Measurements from ENCODE around the gene SEMA3D.

The SEMA3D gene

GRCh38 chr7:85081846-85082245, 105.0 kb downstream of the SEMA3D start:
- TF ChIP-seq CTCF (IDR thresholded peaks at IDR 0.05; ENCODE audit: low read depth, low read length, missing control alignments) = no peak
- in situ Hi-C loops (cut with HindIII; ENCODE audit: low sequenced_read_pairs) = no loop called here
- no peak overlapping the region for H3K4me3 ChIP-seq (ENCODE audit: low read depth, low read length)
- DNase-seq (ENCODE audit: low read depth) = no peak

- no peak overlapping the region for H3K4me3 ChIP-seq (ENCODE audit: low read depth, low read length)
- no peak for DNase-seq (ENCODE audit: low read depth)
- in situ Hi-C loops (cut with HindIII; ENCODE audit: low sequenced_read_pairs) = no loop called here
- TF ChIP-seq CTCF (IDR thresholded peaks at IDR 0.05; ENCODE audit: low read depth, low read length, missing control alignments) = no peak
Observed at GRCh38 chr7:85081392-85081791, 105.5 kb downstream of the SEMA3D start.

DNA sequence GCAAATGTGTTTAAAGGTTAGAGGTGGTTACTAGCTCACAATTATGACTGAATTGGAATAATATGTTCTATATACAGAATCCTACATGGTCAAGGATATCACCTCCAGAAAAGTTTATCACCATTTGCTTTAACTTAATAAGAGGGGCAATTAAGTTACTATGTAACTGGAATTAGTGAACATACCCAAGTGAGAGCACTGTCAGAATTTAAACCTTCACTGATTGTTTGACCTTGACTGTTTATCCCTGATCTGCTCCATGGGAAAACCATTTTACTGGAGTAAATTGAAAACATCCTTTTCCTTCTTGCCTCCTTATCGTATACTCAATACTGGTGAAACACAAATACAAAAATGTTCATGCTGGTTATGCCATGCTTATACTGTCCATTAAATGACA, 107.4 kb downstream of the SEMA3D start:
- no peak overlapping the region for H3K4me3 ChIP-seq (ENCODE audit: low read depth, low read length)
- no peak for TF ChIP-seq CTCF (IDR thresholded peaks at IDR 0.05; ENCODE audit: low read depth, low read length, missing control alignments)
- no peak for DNase-seq (ENCODE audit: low read depth)
- in situ Hi-C loops (cut with HindIII; ENCODE audit: low sequenced_read_pairs) = no loop called here

DNA sequence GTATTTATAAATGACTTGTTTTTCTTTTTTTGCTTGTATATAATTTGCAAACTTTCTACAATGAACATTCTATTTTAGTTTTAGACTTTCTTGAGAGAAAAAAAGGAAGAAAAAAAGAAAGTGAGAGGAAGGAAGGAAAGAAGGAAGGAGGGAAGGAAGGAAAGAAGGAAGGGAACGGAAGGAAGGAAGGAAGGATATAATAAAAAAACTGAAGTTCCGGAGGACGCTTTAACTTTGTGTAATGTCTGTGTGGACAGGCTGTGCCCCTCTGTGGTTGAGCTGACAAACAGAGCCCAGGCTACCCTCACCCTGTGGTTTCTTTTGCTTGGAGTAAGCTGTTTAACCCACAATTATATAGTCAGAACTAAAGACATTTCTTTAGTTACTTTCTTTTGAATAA, 108.7 kb downstream of the SEMA3D start:
- no peak for DNase-seq (ENCODE audit: low read depth)

GRCh38 chr7:85075864-85076263, 111.0 kb downstream of the SEMA3D start:
- in situ Hi-C loops (cut with HindIII; ENCODE audit: low sequenced_read_pairs) = no loop called here
- H3K4me3 ChIP-seq (ENCODE audit: low read depth, low read length) = no peak overlapping the region
- no peak for TF ChIP-seq CTCF (IDR thresholded peaks at IDR 0.05; ENCODE audit: low read depth, low read length, missing control alignments)
- no peak for DNase-seq (ENCODE audit: low read depth)

More for the DNA sequence above, 108.7 kb downstream of the SEMA3D start:
- H3K4me3 ChIP-seq (ENCODE audit: low read depth, low read length) = no peak overlapping the region
- in situ Hi-C loops (cut with HindIII; ENCODE audit: low sequenced_read_pairs) = no loop called here
- no peak for TF ChIP-seq CTCF (IDR thresholded peaks at IDR 0.05; ENCODE audit: low read depth, low read length, missing control alignments)

DNA sequence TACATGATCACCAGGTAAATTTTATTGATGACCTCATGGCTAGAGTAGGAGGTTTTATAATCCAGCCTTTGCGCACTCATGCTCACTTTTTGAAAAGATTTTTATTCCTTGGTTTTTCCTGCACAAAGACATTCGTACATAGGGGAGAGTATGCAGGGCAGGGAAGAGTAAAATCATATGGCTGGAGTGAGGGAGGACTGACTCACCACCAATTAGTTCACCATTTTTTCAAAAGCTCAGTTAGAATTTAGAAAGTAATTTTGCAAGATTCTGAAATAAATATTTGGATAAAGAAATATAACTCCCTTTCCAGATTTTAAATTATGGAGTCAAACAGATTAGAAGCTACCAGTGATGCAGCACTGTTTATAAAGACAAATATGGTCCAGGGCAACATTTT, 111.9 kb downstream of the SEMA3D start:
- DNase-seq (ENCODE audit: low read depth) = no peak
- in situ Hi-C loops (cut with HindIII; ENCODE audit: low sequenced_read_pairs) = loop anchor here (25.0 kb wide), 2 partner anchors 612 to 762 kb away; no protein-coding TSS in a partner anchor
- no peak overlapping the region for H3K4me3 ChIP-seq (ENCODE audit: low read depth, low read length)
- TF ChIP-seq CTCF (IDR thresholded peaks at IDR 0.05; ENCODE audit: low read depth, low read length, missing control alignments) = no peak

- in situ Hi-C loops (cut with HindIII; ENCODE audit: low sequenced_read_pairs) = loop anchor here (25.0 kb wide), 2 partner anchors 613 to 763 kb away; no protein-coding TSS in a partner anchor
- TF ChIP-seq CTCF (IDR thresholded peaks at IDR 0.05; ENCODE audit: low read depth, low read length, missing control alignments) = no peak
- no peak overlapping the region for H3K4me3 ChIP-seq (ENCODE audit: low read depth, low read length)
- DNase-seq (ENCODE audit: low read depth) = no peak
Observed at GRCh38 chr7:85074016-85074415, 112.8 kb downstream of the SEMA3D start.

Measured in astrocyte of the cerebellum (primary cell).